Measurements from ENCODE around the gene POGZ.
"Not testable (repeated sequence)": the region's sequence is repeated elsewhere in the genome, so short reads cannot be mapped to it uniquely, and the experiment has no call there.

POGZ gene

DNA sequence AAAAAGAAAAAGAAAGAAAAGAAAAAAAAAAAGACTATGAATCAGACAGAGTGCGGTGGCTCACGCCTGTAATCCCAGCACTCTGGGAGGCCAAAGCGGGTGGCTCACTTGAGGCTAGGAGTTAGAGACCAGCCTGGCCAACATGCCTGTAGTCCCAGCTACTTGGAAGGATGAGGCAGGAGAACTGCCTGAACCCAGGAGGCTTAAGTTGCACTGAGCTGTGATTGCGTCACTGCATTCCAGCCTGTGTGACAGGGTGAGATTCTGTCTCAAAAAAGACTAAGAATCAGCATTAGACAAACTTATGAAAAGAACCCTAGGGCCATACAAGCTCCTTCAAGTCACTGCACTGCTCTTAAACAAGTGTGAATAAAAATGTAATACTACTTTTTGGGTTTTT is 43.1 kb downstream of the POGZ start:
- no peak for DNase-seq (ENCODE audit: low read depth in 4 of 4, low spot score in 1 of 4)

GRCh38 chr1:151411884-151412283 is 47.4 kb downstream of the POGZ start:
- DNase-seq (ENCODE audit: low read depth in 4 of 4, low spot score in 1 of 4) = no peak

- no peak for DNase-seq (ENCODE audit: low read depth in 4 of 4, low spot score in 1 of 4)
These were observed 50.4 kb downstream of the POGZ start for GRCh38 chr1:151408891-151409290.

DNA sequence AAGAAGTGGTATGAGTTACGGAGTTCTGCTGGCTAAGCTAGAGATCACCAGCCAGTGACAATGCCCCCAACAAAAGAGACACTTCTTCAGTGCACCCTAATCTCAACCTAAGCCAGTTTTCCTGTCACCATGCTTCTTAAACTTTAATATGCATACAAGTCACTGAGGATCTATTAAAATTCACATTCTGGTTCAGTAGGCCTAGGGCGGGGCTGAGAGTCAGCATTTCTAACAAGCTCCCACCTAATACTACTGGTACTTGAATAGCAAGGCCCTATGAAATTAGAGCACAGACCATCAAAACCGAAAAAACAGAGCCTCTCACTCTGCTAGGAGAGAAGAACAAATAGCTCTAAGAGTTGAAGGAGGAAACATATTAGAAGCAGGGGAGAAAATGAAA is 52.0 kb downstream of the POGZ start:
- no peak for DNase-seq (ENCODE audit: low read depth in 4 of 4, low spot score in 1 of 4)

DNA sequence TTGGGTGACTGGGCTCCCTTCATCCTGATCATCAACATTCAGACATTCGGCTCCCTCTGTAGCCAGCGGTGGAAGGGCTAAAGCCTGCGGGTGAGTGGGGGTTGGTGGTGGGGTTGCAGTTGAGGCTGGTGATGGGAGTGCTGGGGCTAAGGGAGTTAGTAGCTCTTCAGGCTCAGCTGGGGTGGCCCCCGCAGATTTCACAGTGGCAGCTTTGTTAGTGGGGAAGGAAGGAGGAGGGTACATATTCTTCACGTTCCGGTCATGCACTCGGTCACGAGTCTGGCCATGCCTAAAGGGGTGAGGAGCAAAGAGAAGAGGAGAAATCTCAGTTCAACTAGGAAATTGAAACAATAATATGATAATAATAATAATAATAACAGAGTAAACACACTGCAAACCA is 53.1 kb downstream of the POGZ start:
- no peak for DNase-seq (ENCODE audit: low read depth in 4 of 4, low spot score in 1 of 4)

- no peak for DNase-seq (ENCODE audit: low read depth in 4 of 4, low spot score in 1 of 4)
These were observed 53.9 kb downstream of the POGZ start for GRCh38 chr1:151405187-151405951.

- DNase-seq (ENCODE audit: low read depth in 4 of 4, low spot score in 1 of 4) = no peak
These were observed 55.7 kb downstream of the POGZ start for GRCh38 chr1:151403612-151404011.

- DNase-seq (ENCODE audit: low read depth in 4 of 4, low spot score in 1 of 4) = no peak
These were observed 56.5 kb downstream of the POGZ start for GRCh38 chr1:151402764-151403163.

GRCh38 chr1:151401860-151402259 is 57.4 kb downstream of the POGZ start:
- no peak for DNase-seq (ENCODE audit: low read depth in 4 of 4, low spot score in 1 of 4)

DNA sequence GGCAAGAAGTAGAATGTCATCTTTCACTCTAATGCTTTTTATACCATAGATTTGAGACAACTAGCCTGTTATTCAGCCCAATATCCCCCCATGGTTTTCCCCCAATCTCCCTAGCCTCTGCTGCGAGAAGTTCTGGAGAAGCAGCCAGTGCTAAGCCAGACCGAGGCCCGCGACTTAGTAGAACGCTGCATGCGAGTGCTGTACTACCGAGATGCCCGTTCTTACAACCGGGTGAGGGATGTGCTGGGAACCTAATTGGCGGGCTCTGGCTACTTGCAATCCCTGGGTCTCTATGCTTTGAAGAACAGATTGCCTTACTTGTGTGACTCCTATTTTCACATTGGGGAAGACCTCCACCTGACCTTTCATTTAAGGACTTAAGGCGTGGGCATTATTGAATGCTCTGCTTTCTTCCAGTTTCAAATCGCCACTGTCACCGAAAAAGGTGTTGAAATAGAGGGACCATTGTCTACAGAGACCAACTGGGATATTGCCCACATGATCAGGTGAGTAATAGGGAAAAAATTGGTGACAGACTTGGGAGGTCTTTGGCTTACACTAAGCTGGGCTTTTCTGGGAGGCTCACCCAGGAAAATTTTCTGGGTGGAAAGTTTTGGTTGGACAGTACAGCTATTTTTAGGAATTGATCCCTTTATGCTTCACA is 58.0 kb downstream of the POGZ start:
- no peak for DNase-seq (ENCODE audit: low read depth in 4 of 4, low spot score in 1 of 4)

- peak; percentile 42 to 63 (median 57) for DNase-seq (ENCODE audit: low read depth in 4 of 4, low spot score in 1 of 4)
These were observed 59.7 kb downstream of the POGZ start, which contains the start of gene PSMB4 for GRCh38 chr1:151399324-151400171. TSS of gene PSMB4 (plus strand) at chr1:151399573. CDS start at chr1:151399588, 15 bp downstream.

- DNase-seq (ENCODE audit: low read depth in 4 of 4, low spot score in 1 of 4) = not testable (repeated sequence)
These were observed 63.0 kb downstream of the POGZ start for GRCh38 chr1:151396265-151396664.

DNA sequence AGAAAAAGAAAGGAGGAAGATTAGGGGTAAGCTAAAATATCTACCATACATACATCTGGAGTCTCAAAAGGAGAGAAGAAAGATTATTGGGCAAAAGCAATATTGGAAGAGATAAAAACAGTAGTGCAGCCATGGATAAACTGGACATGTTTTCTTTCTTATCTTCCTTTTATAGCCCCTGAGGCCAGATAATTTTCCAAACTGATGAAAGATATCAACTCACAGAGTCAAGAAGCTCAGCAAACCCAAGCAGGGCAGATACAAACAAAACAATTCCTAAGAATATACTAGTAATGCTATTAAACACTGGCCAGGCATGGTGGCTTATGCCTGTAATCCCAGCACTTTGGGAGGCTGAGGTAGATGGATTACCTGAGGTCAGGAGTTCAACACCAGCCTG is 65.7 kb downstream of the POGZ start:
- no peak for DNase-seq (ENCODE audit: low read depth in 4 of 4, low spot score in 1 of 4)

GRCh38 chr1:151391079-151391563 is 68.2 kb downstream of the POGZ start:
- DNase-seq (ENCODE audit: low read depth in 4 of 4, low spot score in 1 of 4) = no peak

- DNase-seq (ENCODE audit: low read depth in 4 of 4, low spot score in 1 of 4) = not testable (repeated sequence)
These were observed 68.8 kb downstream of the POGZ start for GRCh38 chr1:151390221-151391078.

DNA sequence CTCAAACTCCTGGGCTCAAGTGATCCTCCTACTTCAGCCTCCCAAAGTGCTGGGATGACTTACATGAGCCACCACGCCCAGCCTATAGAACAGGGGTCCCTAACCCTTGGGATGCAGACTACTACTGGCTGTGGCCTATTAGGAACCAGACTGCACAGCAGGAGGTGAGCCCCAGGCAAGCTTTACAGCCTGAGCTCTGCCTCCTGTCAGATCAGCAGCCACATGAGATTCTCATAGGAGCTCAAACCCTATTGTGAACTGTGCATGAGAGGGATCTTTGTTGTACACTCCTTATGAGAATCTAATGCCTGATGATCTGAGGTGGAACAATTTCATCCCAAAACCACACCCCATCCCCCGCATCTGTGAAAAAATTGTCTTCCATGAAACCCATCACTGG is 73.3 kb downstream of the POGZ start:
- DNase-seq (ENCODE audit: low read depth in 4 of 4, low spot score in 1 of 4) = no peak

GRCh38 chr1:151384584-151384983 is 74.7 kb downstream of the POGZ start:
- no peak for DNase-seq (ENCODE audit: low read depth in 4 of 4, low spot score in 1 of 4)

- no peak for DNase-seq (ENCODE audit: low read depth in 4 of 4, low spot score in 1 of 4)
These were observed 82.0 kb downstream of the POGZ start for GRCh38 chr1:151377150-151377884.

DNA sequence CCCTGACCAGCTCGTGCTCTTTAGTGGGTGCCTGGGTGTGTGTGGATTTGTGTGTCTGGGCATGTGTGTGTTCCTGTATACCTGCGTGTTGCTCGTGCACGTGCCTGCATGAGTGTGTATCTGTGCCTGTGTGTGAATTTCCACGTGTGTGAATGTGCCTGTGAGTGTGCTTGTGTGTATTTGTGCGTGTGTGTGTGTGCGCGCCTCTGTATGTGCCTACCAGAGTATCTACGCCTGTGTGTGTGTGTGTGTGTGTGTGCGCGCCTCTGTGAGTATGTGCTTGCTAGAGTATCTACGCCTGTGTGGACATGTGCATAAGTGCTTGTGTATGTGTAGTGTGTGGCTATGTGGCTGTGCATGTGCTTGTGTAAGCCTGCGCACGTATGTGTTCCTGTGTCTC is 86.1 kb downstream of the POGZ start:
- DNase-seq (ENCODE audit: low read depth in 4 of 4, low spot score in 1 of 4) = no peak
